Sigmoid colon (tissue), 7 donors: ENCODE data around the gene TWNK. TPM values are rescaled to one million over a fixed set of nuclear protein-coding genes. Genes with fewer than 3 reads are reported as not detected.

Experiments
- DNase-seq: peaks from one replicate; pipeline ENCODE4 v3.0.0-alpha.2; 2019
- H3K27ac ChIP-seq, 4 donors: fragments of 200-600 bp; sonication (generic); one replicate each; pipeline ENCODE4 v1.5.1; 2016 to 2019; ENCODE audit warnings: mild to moderate bottlenecking in 1 of 4
- H3K27me3 ChIP-seq, 3 donors: fragments of 200-600 bp; sonication (generic); one replicate each; pipeline ENCODE4 v1.5.1; 2019; ENCODE audit warnings: mild to moderate bottlenecking in 1 of 3
- H3K36me3 ChIP-seq, 4 donors: fragments of 200-600 bp; sonication (generic); one replicate each; pipeline ENCODE4 v1.5.1; 2016 to 2019
- H3K4me1 ChIP-seq, 4 donors: fragments of 200-600 bp; sonication (generic); one replicate each; pipeline ENCODE4 v1.5.1; 2017 to 2019
- H3K4me3 ChIP-seq, 4 donors: fragments of 200-600 bp; sonication (generic); one replicate each; pipeline ENCODE4 v1.5.1; 2017 to 2019; ENCODE audit warnings: mild to moderate bottlenecking in 2 of 4, moderate library complexity in 1 of 4
- H3K9me3 ChIP-seq, 4 donors: fragments of 200-600 bp in 3 of 4; sonication (generic) in 3 of 4; one replicate each; pipeline versions ENCODE4 v1.5.1 to v1.6.1; 2013 to 2019
- CTCF ChIP-seq, 4 experiments: fragments of 450-650 bp in 3 of 4; fragments of 200-600 bp in 1 of 4; IDR thresholded peaks; one replicate each; pipeline ENCODE4 v1.5.1; 2016 to 2019; ENCODE audit warnings: antibody characterized with exemption in 4 of 4, mild to moderate bottlenecking in 3 of 4, moderate library complexity in 2 of 4
- EP300 ChIP-seq, 4 donors: sonication (generic); formaldehyde crosslinking; IDR thresholded peaks; one replicate each; pipeline ENCODE4 v1.6.1; 2017; ENCODE audit warnings: antibody characterized with exemption in 4 of 4
- POLR2A ChIP-seq, 2 donors: fragments of 450-650 bp; IDR thresholded peaks; one replicate each; pipeline ENCODE4 v1.6.1; 2016; ENCODE audit warnings: antibody characterized with exemption in 2 of 2, mild to moderate bottlenecking in 2 of 2, moderate library complexity in 2 of 2
- POLR2AphosphoS5 ChIP-seq, 4 donors: sonication (generic); formaldehyde crosslinking; IDR thresholded peaks; one replicate each; pipeline ENCODE4 v1.6.1; 2017; ENCODE audit warnings: antibody characterized with exemption in 4 of 4
- WGBS, 2 donors: extraction: QIAGEN DNeasy Blood & Tissue Kit; methylation state at CpG; one replicate each; pipeline ENCODE4 v1.1.7; 2013; 5-methylcytosine and 5-hydroxymethylcytosine counted together
- intact Hi-C: fragments of 100-400 bp; cut with DNase I; formaldehyde crosslinking; loops from one replicate; pipeline ENCODE4 v1.15.1; 2023
- polyA plus RNA-seq, 3 donors: library from polyadenylated mRNA; stranded (reverse); fragments of 200-250 nt; gene quantifications; one replicate each; pipeline ENCODE4 v1.2.3, GENCODE V29; 2013
- total RNA-seq, 4 donors: library from RNA; depleted of rRNA; stranded (reverse); fragments of >200 nt; gene quantifications; one replicate each; pipeline ENCODE4 v1.1.0, GENCODE V29; 2016
- donor health status: healthy with polysubstance abuse.
- donor health status: Bipolar disorder and iron deficiency.
- donor health status: healthy.

TWNK gene
- total and polyA plus RNA-seq, 7 donors = 2.4 to 9.0 (median 3.9) TPM

DNA sequence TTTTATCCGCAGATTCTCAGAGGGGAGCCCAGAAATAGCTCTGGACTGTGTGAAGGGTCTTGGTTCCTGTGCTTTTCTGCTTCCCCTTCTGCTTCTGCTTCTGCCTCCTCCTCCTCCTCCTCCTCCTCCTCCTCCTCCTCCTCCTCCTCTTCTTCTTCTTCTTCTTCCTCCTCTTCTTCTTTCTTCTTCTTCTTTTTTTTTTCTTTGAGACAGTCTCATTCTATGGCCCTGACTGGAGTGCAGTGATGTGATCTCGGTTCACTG is 32.0 kb downstream of the TWNK start:
- WGBS, 2 donors = 43 to 55% methylated on average over 2 of the region's 2 CpGs
- TF ChIP-seq POLR2A (IDR thresholded peaks at IDR 0.05) (no peak), EP300 (IDR thresholded peaks at IDR 0.05) (no peak), POLR2AphosphoS5 (IDR thresholded peaks at IDR 0.05) (no peak), CTCF (IDR thresholded peaks at IDR 0.05) (no peak)
- H3K27ac ChIP-seq = no peak overlapping the region
- no peaks in the 10 kb centered on the region for H3K9me3 ChIP-seq
- no peaks in the 10 kb centered on the region for H3K36me3 ChIP-seq
- H3K4me3 ChIP-seq = no peak overlapping the region
- H3K4me1 ChIP-seq = peaks cover 0 to 8% (median 7%) of the 10 kb centered on the region in 4 donors
- no peak for DNase-seq
- intact Hi-C loops = no loop called here
- peaks cover 0 to 18% (median 6%) of the 10 kb centered on the region in 3 donors for H3K27me3 ChIP-seq

GRCh38 chr10:101020427-101021075 is 33.2 kb downstream of the TWNK start:
- Histone ChIP-seq H3K4me3 (no peak overlapping the region), H3K9me3 (no peaks in the 10 kb centered on the region), H3K36me3 (no peaks in the 10 kb centered on the region), H3K27me3 (peaks cover 0 to 18% (median 4%) of the 10 kb centered on the region in 3 donors), H3K4me1 (peaks cover 0 to 8% (median 6%) of the 10 kb centered on the region in 4 donors), H3K27ac (no peak overlapping the region)
- 88 to 89% methylated on average over 10 of the region's 10 CpGs for WGBS, 2 donors
- no peak for TF ChIP-seq POLR2A (IDR thresholded peaks at IDR 0.05)
- no peak for TF ChIP-seq CTCF (IDR thresholded peaks at IDR 0.05)
- no peak for TF ChIP-seq EP300 (IDR thresholded peaks at IDR 0.05)
- TF ChIP-seq POLR2AphosphoS5 (IDR thresholded peaks at IDR 0.05) = no peak
- no peak for DNase-seq
- intact Hi-C loops = no loop called here

DNA sequence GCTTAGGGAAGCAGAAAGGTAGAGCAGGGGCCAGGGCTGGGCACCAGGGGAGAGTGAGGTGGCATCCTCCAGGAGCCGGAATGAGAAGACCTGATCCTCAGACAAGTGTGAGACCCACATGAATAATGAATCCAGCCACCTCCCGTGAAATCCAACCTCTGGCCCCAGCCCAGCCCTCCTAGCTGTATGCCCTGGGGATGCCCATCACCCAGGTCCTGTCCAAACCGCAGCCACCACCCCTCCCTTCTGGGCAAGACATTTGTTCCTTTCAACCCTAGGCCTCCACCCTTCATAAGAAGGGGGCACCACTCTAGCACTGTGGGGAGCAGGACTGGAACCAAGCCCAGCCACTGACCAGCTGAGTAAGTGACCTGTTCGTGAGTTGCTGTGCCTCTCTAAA is 33.9 kb downstream of the TWNK start:
- Histone ChIP-seq H3K4me3 (no peak overlapping the region), H3K27me3 (peaks cover 0 to 16% (median 0%) of the 10 kb centered on the region in 3 donors), H3K36me3 (no peaks in the 10 kb centered on the region), H3K27ac (no peak overlapping the region), H3K4me1 (peaks cover 0 to 8% (median 6%) of the 10 kb centered on the region in 4 donors), H3K9me3 (no peaks in the 10 kb centered on the region)
- TF ChIP-seq EP300 (IDR thresholded peaks at IDR 0.05) (no peak), POLR2AphosphoS5 (IDR thresholded peaks at IDR 0.05) (no peak), CTCF (IDR thresholded peaks at IDR 0.05) (no peak), POLR2A (IDR thresholded peaks at IDR 0.05) (no peak)
- intact Hi-C loops = no loop called here
- WGBS, 2 donors = 88% methylated on average over 4 of the region's 4 CpGs
- DNase-seq = no peak

- Histone ChIP-seq H3K9me3 (no peaks in the 10 kb centered on the region), H3K27ac (no peak overlapping the region), H3K27me3 (peaks cover 0 to 11% (median 0%) of the 10 kb centered on the region in 3 donors), H3K4me1 (peaks cover 0 to 8% (median 6%) of the 10 kb centered on the region in 4 donors), H3K4me3 (no peak overlapping the region), H3K36me3 (no peaks in the 10 kb centered on the region)
- WGBS, 2 donors = 88 to 90% methylated on average over 11 of the region's 11 CpGs
- TF ChIP-seq POLR2AphosphoS5 (IDR thresholded peaks at IDR 0.05) (no peak), EP300 (IDR thresholded peaks at IDR 0.05) (no peak), CTCF (IDR thresholded peaks at IDR 0.05) (no peak), POLR2A (IDR thresholded peaks at IDR 0.05) (no peak)
- no peak for DNase-seq
- intact Hi-C loops = no loop called here
These were observed 34.4 kb downstream of the TWNK start for GRCh38 chr10:101021692-101022251.
